Measurements from ENCODE around the gene PLAGL1. TPM values are rescaled to one million over a fixed set of nuclear protein-coding genes. Genes with fewer than 3 reads are reported as not detected.

The PLAGL1 gene
- total RNA-seq, 1 experiment from 2014 or later: 0.13 TPM

DNA sequence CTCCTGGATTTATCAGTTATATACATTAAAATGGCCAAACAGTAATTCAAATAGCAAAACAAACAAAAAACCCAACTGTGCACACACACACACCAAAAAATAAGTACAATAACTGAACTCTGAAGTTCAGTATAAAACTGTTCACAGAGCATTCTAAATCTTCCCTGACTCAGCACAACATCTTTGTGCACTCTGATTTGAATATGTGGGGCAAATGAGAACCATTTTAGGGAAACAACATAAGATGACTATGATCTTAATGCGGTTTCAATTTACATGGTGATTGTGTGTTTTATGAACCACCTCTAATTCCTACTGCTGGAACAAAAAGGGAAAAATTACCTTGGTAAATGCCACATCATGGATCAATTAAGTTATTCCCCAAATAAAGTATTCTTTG lies 41.7 kb downstream of the PLAGL1 start:
- DNase-seq (ENCODE audit: low spot score): no peak

- DNase-seq (ENCODE audit: low spot score): no peak
These were observed 42.4 kb downstream of the PLAGL1 start for GRCh38 chr6:143965503-143966171.

- no peak for DNase-seq (ENCODE audit: low spot score)
These were observed 43.4 kb downstream of the PLAGL1 start for GRCh38 chr6:143964674-143965081.

DNA sequence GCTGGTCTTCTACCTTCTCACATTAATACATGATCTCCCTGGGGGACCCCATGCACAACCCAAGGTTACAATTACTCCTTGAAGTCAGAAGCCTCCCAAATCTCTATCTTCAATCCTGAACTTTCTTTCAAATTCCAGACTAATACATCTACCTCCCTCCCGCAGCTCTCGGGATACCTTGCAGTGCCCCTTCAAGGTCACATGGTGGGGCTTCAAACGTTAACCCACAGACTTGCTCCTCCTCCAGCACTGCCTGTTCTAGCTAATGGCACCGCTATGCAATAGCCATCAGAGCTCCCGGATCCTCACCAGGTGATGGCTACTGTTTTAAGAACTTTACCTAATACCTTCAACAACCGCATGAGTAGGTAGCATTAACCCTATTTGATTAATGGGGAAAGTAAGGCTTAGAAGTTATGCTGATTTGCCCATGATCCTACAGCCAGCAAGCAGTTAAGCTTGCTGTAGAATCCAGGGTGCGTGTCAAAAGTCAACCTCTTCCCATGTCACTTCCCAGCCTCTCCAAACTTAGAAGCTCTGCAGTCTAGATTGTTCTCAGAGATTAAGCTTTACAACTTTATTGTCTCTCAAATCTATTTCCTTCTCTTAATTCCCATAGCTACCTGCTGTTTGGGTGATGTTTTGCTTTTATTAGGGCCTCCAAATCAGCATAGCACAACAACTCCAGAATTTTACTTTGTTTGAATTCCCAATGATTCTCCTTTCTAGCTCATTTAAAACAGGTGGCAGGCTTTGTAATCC lies 44.7 kb downstream of the PLAGL1 start:
- no peak for DNase-seq (ENCODE audit: low spot score)

DNA sequence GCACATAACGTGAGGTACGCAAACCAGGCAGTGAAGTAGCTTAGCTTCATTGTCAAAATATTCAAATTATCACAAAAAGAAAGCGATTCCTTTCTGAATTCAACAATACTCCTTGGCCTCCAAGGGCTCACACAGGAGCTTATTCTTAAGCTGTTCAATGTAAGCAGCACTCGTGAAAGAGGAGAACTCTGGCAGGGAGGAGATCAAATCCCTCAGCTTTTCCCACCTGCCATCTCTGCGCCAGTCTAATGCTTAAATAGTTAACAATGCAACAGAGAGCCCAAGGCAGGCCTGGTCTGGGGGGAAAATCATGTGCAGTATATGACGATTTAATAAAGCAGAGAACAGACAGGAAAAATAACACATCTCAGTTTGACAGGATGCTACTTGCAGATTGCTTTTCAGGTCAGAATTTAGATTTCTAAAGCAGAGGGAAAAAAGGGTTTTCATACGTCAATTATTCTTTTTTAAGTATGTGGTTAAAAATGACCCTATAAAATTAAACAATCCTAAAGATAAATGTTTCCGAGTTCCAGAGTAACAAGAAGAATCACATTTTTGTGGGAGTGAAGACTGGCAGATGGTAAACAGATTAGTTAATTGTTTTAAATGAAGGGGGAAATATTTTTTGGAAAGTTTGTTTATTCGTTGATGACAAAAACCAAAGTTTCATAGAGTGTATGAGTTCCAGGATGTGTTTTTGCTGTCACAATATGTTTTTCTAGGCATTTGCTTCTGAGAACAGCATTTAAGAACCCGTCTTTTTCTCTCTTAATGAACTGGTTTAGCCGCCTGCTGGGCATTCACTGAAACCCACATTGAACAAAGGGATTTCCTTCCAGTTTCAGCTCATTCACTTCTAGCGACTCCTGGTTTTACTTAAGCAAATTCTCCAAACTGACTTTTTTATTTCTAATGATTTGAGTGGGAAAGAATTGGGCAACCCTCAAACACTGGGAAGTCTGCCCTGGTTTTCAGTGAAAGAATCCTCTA lies 45.9 kb downstream of the PLAGL1 start:
- DNase-seq (ENCODE audit: low spot score): peak; percentile 30

DNA sequence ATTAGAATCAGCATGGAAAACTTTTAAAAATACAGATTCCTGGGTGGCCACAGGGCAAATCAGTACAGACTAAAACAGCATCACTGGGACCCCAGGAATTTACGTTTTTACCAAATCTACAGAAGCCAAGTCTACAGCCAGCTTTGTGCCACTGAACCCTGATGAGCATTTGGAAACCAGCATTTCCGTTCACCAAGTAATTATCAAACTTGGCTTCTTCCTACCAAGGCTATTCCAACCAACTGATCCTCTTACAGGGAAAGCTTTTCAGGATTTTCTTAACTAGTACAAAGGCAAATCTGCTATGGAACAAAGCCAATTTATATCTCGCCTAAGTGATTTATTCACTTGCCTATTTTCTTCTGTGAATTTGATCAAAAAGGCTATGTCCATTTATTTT lies 47.0 kb downstream of the PLAGL1 start:
- DNase-seq (ENCODE audit: low spot score): no peak

GRCh38 chr6:143959927-143960326 lies 48.1 kb downstream of the PLAGL1 start:
- DNase-seq (ENCODE audit: low spot score): no peak

DNA sequence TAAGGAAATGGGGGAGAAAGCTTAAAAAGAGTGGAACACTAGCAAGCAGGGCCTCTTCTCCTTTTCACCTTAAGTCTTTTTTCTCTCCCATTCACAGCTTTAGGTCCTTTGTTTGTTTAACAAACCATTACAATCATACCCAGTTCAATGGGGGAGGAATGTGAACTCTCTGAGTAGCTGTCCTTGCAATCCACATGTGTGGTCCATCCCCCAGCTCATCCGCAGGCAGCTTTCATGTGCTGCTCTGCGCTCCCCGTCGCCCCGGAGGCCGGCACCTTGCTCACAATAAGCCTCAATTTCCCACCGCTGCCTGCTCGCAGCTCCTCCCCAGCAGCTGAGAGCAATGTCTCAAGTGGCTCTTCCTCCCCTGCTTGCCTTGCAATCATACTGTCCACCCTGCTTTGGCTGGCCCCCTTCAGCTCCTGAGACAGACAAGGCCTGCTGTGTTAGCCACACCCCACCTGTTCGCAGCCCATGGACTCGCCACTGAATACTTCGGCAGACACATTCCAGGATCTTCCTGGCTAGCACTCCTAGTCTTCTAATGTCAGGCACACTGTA lies 49.1 kb downstream of the PLAGL1 start:
- DNase-seq (ENCODE audit: low spot score): no peak

DNA sequence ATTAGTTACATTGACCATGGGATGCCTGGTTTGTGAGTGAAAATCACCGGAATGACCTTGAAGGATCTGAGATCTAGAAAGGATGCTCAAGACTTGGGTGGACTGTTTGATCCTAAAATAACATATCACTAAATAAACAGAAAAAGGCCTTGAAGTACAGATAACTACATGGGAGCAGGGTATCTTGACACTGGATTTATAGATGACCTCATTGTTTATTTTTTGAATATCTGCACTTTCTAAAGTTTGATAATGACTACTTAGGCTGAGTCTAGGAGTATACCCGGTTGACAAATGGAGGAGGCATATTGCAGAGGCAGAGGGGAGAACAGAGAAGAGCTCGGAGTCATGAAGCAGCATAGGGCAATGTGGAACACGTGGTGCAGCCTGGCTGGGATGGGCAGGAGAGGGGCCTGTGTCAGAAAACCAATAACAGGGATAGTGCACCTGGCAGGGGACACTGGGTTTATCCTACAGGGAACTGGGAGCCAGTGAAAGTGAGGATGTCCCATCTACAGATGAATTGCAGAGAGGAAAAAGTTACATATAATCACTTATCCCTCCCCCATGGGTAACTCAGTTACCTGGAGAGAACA lies 50.3 kb downstream of the PLAGL1 start:
- no peak for DNase-seq (ENCODE audit: low spot score)

DNA sequence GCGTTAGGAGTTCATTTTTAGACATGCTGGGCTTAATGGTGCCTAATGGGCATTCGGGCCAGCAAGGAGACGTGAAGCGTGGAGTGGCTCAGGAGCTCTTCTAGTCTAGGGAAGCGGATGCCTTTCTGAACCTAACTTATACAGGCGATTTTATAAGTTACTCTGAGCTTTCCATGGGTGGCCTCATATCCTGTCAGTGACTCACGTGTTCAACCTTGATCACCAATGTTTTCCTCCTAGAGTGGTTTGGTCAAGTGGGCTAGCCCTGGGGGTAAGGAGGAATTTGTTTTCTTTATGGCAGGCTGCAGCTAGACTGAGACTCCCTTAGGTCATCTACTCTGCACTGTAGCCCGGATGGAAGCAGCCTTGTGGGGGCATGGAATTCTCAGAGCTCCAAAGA lies 52.1 kb downstream of the PLAGL1 start:
- no peak for DNase-seq (ENCODE audit: low spot score)

DNA sequence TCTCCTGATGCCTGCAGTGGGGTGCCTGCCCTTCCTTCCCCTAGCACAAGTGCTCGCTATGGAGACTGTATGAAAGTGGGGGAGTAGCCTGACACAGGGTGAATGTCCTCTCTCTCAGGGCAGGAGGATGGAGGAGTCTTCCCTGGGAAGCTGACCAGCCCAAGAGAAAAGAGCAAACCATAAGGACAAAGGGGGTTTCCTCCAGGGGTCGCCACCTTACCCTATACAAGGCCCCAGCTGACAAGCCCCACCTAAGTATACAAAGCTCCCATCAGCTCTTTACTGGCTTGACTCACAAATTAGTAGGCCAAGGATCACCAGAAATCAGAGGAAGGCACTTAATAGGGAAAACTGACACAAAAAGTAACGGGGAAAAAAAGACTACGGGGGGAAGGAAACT lies 54.1 kb downstream of the PLAGL1 start:
- no peak for DNase-seq (ENCODE audit: low spot score)

- no peak for DNase-seq (ENCODE audit: low spot score)
These were observed 54.9 kb downstream of the PLAGL1 start for GRCh38 chr6:143952947-143953701.

DNA sequence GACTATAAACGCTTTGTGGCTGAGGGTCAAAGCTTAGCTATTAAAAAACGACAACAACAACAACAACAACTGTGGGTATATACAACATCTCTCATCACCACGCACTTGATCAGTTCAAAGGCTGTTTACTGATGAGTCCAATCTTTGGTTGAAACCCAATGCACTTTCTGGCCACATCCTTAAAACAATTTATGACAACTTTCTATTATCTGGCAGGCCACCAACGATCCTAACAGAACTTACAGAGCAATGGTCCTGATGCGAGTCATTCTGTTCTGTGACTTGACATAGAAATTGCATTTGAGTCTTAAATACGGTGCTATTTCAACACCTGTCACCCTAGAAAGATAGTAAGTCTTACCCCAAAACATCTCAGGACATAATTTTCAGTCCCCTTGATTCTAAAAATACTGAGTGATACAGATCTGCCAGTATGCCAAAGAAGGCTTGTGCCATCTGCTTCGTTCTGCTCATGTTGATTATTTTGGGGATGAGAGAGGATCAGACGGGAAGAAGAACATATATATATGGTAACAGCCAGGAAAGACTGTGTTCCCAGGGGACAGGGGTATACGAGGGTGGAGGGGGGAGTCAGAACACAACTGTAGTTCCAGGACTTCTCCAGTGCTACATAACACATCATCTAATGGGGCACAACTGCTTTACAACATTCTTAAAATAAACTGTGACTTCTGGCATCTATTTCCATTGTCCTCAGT lies 55.8 kb downstream of the PLAGL1 start:
- no peak for DNase-seq (ENCODE audit: low spot score)

- DNase-seq (ENCODE audit: low spot score): no peak
These were observed 57.2 kb downstream of the PLAGL1 start for GRCh38 chr6:143950875-143951274.

DNA sequence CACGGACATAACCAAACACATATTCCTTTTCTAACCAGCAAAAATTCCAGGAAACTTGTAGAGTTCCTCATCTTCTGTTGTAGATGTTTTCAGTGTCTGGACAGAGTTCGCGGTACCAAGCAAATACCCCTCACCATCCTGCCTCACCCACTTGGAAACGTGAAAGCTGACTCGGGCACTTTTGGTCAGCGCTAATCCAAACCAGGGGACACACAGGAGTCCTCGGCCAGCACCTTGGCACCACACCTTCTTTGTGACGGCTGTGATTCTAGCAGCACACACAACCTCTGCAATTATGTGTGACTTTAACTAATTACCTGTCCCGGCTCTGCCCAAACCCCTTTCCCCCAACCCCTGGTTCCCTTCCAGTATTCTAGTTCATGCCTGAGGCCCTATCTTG lies 58.1 kb downstream of the PLAGL1 start:
- DNase-seq (ENCODE audit: low spot score): no peak

DNA sequence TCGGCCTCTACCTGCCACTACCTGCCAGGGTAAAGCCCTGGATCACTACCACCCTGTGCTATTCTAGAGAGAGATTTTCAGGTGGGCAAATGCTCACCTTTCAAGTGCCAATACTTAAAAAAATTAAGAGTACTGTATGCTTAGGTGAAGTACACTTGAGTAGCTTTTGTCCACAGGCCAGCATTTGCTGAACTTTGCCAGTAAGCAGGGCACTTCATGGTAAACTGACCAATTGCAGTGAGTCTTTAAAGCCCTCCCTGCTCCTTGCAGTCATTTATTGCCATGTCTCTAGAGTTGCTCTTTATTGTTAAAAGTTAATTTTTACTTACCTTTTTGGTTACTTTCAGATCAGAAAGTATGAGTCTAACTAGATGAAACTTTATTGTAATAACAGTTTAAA lies 58.5 kb downstream of the PLAGL1 start:
- no peak for DNase-seq (ENCODE audit: low spot score)

- no peak for DNase-seq (ENCODE audit: low spot score)
These were observed 59.9 kb downstream of the PLAGL1 start for GRCh38 chr6:143948208-143948607.

DNA sequence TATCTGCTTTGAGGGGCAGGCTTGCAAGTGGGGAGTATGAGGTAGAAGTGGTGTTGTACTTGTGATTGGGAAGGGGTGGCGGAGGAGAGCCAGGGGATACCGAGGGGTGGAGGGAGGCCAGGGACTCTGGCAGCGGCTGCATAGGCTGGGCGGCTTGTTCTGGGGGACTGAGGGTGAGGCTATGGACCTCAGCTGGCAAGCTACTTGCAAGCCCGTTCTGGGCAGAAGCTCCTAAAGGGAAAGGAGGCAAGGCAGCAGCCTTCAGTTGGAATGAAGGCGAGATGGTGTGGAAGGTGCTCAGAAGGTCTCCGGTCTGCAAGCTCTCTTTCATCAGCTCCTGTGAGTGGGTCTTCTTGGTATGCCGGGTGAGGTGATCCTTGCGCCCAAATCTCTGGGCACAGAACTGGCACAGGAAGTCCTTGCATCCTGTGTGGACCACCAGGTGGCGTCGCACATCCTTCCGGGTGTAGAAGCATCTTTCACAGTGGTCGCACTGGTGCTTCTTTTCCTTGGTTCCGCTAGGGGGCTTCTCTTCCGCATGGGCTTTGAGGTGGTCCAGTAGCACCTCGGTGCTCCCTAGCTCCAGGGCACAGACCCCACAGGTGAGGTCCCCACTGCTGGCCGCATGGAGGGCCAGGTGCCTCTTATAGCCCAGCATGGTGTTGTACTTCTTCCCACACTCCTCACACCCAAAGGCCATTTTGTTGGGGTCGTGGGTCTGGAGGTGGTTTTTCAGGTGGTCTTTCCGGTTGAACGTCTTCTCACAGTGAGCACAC lies 66.0 kb downstream of the PLAGL1 start:
- peak; percentile 59 for DNase-seq (ENCODE audit: low spot score)

DNA sequence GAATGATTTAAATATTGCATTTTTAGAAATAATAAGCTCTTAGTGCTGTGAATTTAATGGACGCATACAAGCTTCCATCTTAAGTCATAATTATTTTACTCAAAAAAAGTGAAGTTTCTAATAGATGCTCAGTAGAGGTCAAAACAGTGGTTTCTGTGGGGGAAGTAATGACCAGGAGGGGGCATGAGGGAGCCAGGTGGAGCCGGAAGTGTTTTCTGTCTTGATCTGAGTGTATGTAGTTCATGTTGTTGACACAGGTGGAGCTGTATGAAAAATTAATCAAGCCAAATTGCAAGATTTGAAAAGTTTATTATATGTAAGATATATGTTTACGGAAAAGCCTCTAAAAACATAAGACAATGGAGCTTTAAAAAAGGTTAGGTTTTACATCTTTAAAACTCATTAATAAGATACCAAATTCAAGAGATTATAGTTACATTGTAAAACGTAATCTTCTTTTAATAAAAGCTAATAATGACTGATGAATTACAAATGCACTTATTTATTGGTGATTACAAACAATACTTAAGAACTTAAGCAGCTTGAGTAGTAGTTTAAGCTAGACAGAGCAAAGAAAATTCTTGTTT lies 68.0 kb downstream of the PLAGL1 start:
- peak; percentile 78 for DNase-seq (ENCODE audit: low spot score)

Data from HT-29 (cell line).